Liver (tissue), 9 donors: ENCODE data around the gene SLIT1. TPM values are rescaled to one million over a fixed set of nuclear protein-coding genes. Genes with fewer than 3 reads are reported as not detected.
A peak's percentile ranks its signal among the peaks of the same experiment; 100 is the strongest.

Experiments
- DNase-seq: peaks from one replicate; pipeline ENCODE4 v3.0.0-alpha.2; 2017; ENCODE audit warnings: low spot score
- H3K27ac ChIP-seq, 2 donors: one replicate each; pipeline ENCODE4 v1.7.0; 2013; ENCODE audit warnings: inconsistent platforms in 2 of 2, low read length in 2 of 2, control low read depth in 1 of 2, low read depth in 1 of 2, mild to moderate bottlenecking in 1 of 2
- H3K27me3 ChIP-seq, 4 donors: one replicate each; pipeline versions ENCODE4 v1.6.1 to v1.7.0; 2013; ENCODE audit warnings: low read length in 3 of 4, inconsistent platforms in 1 of 4, mild to moderate bottlenecking in 1 of 4, moderate library complexity in 1 of 4; ENCODE audit not compliant: control insufficient read depth in 4 of 4, insufficient read depth in 4 of 4
- H3K36me3 ChIP-seq, 4 donors: one replicate each; pipeline versions ENCODE4 v1.6.1 to v1.7.0; 2013; ENCODE audit warnings: low read length in 3 of 4, mild to moderate bottlenecking in 3 of 4, low read depth in 1 of 4, moderate library complexity in 1 of 4; ENCODE audit not compliant: control insufficient read depth in 4 of 4, insufficient read depth in 3 of 4
- H3K4me1 ChIP-seq, 4 donors: one replicate each; pipeline versions ENCODE4 v1.6.1 to v1.7.0; 2013; ENCODE audit warnings: low read length in 3 of 4, mild to moderate bottlenecking in 3 of 4, moderate library complexity in 1 of 4; ENCODE audit not compliant: control insufficient read depth in 4 of 4, insufficient read depth in 4 of 4
- H3K4me3 ChIP-seq, 3 donors: one replicate each; pipeline versions ENCODE4 v1.6.1 to v1.7.0; 2013; ENCODE audit warnings: low read length in 3 of 3, control low read depth in 1 of 3, low read depth in 1 of 3, mild to moderate bottlenecking in 1 of 3
- H3K9ac ChIP-seq, 2 donors: one replicate each; pipeline ENCODE4 v1.7.0; 2013; ENCODE audit warnings: low read length in 2 of 2, mild to moderate bottlenecking in 2 of 2, moderate library complexity in 2 of 2, control low read depth in 1 of 2, low read depth in 1 of 2
- H3K9me3 ChIP-seq, 4 donors: one replicate each; pipeline versions ENCODE4 v1.6.1 to v1.7.0; 2013; ENCODE audit warnings: low read length in 3 of 4; ENCODE audit not compliant: control insufficient read depth in 4 of 4
- EGR1 ChIP-seq, 2 donors: IDR thresholded peaks; 2 replicates each; pipeline ENCODE4 v1.6.1; 2016 to 2018; ENCODE audit warnings: antibody characterized with exemption in 2 of 2, low read depth in 2 of 2
- FOXA1 ChIP-seq: IDR thresholded peaks from 2 replicates; pipeline ENCODE4 v1.6.1; 2016; ENCODE audit warnings: antibody characterized with exemption
- GABPA ChIP-seq, 2 donors: IDR thresholded peaks in 1 of 2; conservative IDR thresholded peaks in 1 of 2; 2 replicates each; pipeline ENCODE4 v1.6.1; 2016; ENCODE audit warnings: antibody characterized with exemption in 2 of 2, mild to moderate bottlenecking in 1 of 2, moderate library complexity in 1 of 2
- HNF4A ChIP-seq, 2 donors: conservative IDR thresholded peaks; 2 replicates each; pipeline ENCODE4 v1.6.1; 2016; ENCODE audit warnings: antibody characterized with exemption in 2 of 2, mild to moderate bottlenecking in 2 of 2
- HNF4G ChIP-seq: IDR thresholded peaks from 2 replicates; pipeline ENCODE4 v1.6.1; 2016; ENCODE audit warnings: antibody characterized with exemption
- JUND ChIP-seq, 2 donors: IDR thresholded peaks; 2 replicates each; pipeline ENCODE4 v1.6.1; 2016; ENCODE audit warnings: antibody characterized with exemption in 2 of 2
- NR2F2 ChIP-seq: IDR thresholded peaks from 2 replicates; pipeline ENCODE4 v1.6.1; 2016; ENCODE audit warnings: antibody characterized with exemption
- RAD21 ChIP-seq, 2 donors: IDR thresholded peaks; 2 replicates each; pipeline ENCODE4 v1.6.1; 2016; ENCODE audit warnings: antibody characterized with exemption in 2 of 2, mild to moderate bottlenecking in 2 of 2
- RXRA ChIP-seq, 2 donors: IDR thresholded peaks; 2 replicates each; pipeline ENCODE4 v1.6.1; 2017 to 2018; ENCODE audit warnings: antibody characterized with exemption in 2 of 2, mild to moderate bottlenecking in 1 of 2
- SP1 ChIP-seq: IDR thresholded peaks from 2 replicates; pipeline ENCODE4 v1.6.1; 2018; ENCODE audit warnings: antibody characterized with exemption, mild to moderate bottlenecking
- TAF1 ChIP-seq: conservative IDR thresholded peaks from 2 replicates; pipeline ENCODE4 v1.6.1; 2016; ENCODE audit warnings: antibody characterized with exemption, mild to moderate bottlenecking
- YY1 ChIP-seq: IDR thresholded peaks from 2 replicates; pipeline ENCODE4 v1.6.1; 2016; ENCODE audit warnings: antibody characterized with exemption, mild to moderate bottlenecking
- WGBS: extraction: QIAGEN DNeasy Blood & Tissue Kit; methylation state at CpG from one replicate; pipeline ENCODE4 v1.1.7; 2013; 5-methylcytosine and 5-hydroxymethylcytosine counted together
- polyA plus RNA-seq, 2 donors: library from polyadenylated mRNA; stranded (reverse) in 1 of 2; unstranded in 1 of 2; fragments of 200-250 nt in 1 of 2; fragments of >200 nt in 1 of 2; fragmentation: Nextera tagmentation in 1 of 2; extraction: Ambion mirVana in 1 of 2; gene quantifications; one replicate each; pipeline versions ENCODE4 v1.2.1 to v1.2.3, GENCODE V29; 2013 to 2015
- total RNA-seq, 2 donors: library from RNA; depleted of rRNA; stranded (reverse); fragments of >200 nt; gene quantifications; one replicate each; pipeline ENCODE4 v1.2.3, GENCODE V29; 2014
- TF ChIP-seq, protein P1 (sequence below): IDR thresholded peaks from 2 replicates; pipeline ENCODE4 v1.6.1; 2016; ENCODE audit warnings: antibody characterized with exemption
- TF ChIP-seq, protein P2 (sequence below): IDR thresholded peaks from 2 replicates; pipeline ENCODE4 v1.6.1; 2016; ENCODE audit warnings: antibody characterized with exemption
- TF ChIP-seq, protein P3 (sequence below): fragments of 150-350 bp; IDR thresholded peaks from 2 replicates; pipeline ENCODE4 v1.5.1; 2017; ENCODE audit warnings: improper control_type of control experiment, low read depth, low read length; ENCODE audit not compliant: missing input control
- TF ChIP-seq, protein P4 (sequence below): IDR thresholded peaks from 2 replicates; pipeline ENCODE4 v1.6.1; 2016; ENCODE audit warnings: antibody characterized with exemption, mild to moderate bottlenecking
- TF ChIP-seq, protein P5 (sequence below): IDR thresholded peaks from 2 replicates; pipeline ENCODE4 v1.6.1; 2016; ENCODE audit warnings: antibody characterized with exemption
- donor health status: healthy.
- donor health status: healthy.
- donor health status: healthy.
- donor health status: healthy.
- donor health status: healthy.

The SLIT1 gene
- total and polyA plus RNA-seq, 4 donors: under 0.01 to 0.14 (median 0.06) TPM

DNA sequence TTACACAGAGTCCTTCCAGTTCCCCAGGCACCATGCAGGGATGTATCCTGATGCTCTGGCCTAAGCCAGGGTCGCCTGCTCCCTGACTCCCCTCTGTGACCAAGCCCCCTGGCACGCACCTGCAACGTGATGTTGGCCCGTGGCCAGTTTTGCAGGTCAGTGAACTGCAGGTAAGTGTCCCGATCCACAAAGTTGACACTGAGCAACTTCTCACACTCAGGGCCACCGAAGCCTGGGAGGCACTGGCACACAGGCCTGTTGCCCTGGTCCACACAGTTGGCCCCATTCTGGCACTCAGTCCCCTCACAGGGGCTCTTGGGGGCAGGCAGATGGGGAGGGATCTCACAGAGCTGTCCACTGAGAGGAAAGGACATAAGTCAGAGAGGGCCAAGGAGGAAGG is 179.4 kb downstream of the SLIT1 start:
- WGBS: 45% methylated on average over 6 of the region's 6 CpGs
- Histone ChIP-seq H3K27ac (no peak overlapping the region), H3K4me1 (peaks cover 0 to 2% (median 0%) of the 10 kb centered on the region in 4 donors), H3K9me3 (peaks cover 0 to 3% (median under 1%) of the 10 kb centered on the region in 4 donors), H3K27me3 (no peaks in the 10 kb centered on the region), H3K36me3 (no peaks in the 10 kb centered on the region), H3K4me3 (no peak overlapping the region), H3K9ac (no peak overlapping the region)
- no peak for DNase-seq
- TF ChIP-seq HNF4A (conservative IDR thresholded peaks at IDR 0.05) (no peak), RAD21 (IDR thresholded peaks at IDR 0.05) (no peak), YY1 (no peak), JUND (IDR thresholded peaks at IDR 0.05) (no peak), RXRA (IDR thresholded peaks at IDR 0.05) (peak; percentile 10 to 71), EGR1 (IDR thresholded peaks at IDR 0.05; ENCODE audit: low read depth in 2 of 2) (no peak)
- TF ChIP-seq, protein P1, sequence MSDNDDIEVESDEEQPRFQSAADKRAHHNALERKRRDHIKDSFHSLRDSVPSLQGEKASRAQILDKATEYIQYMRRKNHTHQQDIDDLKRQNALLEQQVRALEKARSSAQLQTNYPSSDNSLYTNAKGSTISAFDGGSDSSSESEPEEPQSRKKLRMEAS: no peak
- TF ChIP-seq, protein P2, sequence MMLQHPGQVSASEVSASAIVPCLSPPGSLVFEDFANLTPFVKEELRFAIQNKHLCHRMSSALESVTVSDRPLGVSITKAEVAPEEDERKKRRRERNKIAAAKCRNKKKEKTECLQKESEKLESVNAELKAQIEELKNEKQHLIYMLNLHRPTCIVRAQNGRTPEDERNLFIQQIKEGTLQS: no peak
- TF ChIP-seq, protein P3, sequence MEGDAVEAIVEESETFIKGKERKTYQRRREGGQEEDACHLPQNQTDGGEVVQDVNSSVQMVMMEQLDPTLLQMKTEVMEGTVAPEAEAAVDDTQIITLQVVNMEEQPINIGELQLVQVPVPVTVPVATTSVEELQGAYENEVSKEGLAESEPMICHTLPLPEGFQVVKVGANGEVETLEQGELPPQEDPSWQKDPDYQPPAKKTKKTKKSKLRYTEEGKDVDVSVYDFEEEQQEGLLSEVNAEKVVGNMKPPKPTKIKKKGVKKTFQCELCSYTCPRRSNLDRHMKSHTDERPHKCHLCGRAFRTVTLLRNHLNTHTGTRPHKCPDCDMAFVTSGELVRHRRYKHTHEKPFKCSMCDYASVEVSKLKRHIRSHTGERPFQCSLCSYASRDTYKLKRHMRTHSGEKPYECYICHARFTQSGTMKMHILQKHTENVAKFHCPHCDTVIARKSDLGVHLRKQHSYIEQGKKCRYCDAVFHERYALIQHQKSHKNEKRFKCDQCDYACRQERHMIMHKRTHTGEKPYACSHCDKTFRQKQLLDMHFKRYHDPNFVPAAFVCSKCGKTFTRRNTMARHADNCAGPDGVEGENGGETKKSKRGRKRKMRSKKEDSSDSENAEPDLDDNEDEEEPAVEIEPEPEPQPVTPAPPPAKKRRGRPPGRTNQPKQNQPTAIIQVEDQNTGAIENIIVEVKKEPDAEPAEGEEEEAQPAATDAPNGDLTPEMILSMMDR: no peak

DNA sequence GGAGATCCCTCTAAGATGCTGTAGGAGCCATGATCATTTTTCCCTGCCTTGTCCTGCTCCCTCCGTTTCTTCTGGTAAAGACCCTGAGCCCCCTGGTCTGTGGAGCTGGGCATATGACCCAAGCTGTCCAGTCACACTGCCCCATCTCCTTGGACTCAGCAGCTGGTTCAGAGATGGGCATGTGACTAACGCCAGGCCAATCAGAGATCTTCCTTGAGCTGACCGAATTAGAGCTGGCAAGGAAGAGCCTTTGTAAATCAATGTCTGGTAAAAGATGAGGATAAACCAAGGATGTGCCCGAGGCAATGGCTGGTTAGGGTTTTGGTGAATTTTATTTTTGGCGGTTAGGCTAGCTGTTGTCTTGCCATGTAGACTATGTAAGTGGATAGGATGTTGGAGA is 180.4 kb downstream of the SLIT1 start:
- 91% methylated on average over 5 of the region's 5 CpGs for WGBS
- Histone ChIP-seq H3K27ac (no peak overlapping the region), H3K4me3 (no peak overlapping the region), H3K4me1 (peaks cover 0 to 6% (median 2%) of the 10 kb centered on the region in 4 donors), H3K9ac (no peak overlapping the region), H3K27me3 (no peaks in the 10 kb centered on the region), H3K36me3 (no peaks in the 10 kb centered on the region), H3K9me3 (peaks cover 0 to 3% (median under 1%) of the 10 kb centered on the region in 4 donors)
- DNase-seq: no peak
- TF ChIP-seq TAF1 (no peak), SP1 (no peak), GABPA (IDR thresholded peaks at IDR 0.05 in 1 of 2, conservative IDR thresholded peaks at IDR 0.05 in 1 of 2) (no peak), EGR1 (IDR thresholded peaks at IDR 0.05; ENCODE audit: low read depth in 2 of 2) (no peak), RXRA (IDR thresholded peaks at IDR 0.05) (no peak), FOXA1 (no peak), JUND (IDR thresholded peaks at IDR 0.05) (no peak), HNF4A (conservative IDR thresholded peaks at IDR 0.05) (no peak), RAD21 (IDR thresholded peaks at IDR 0.05) (no peak), YY1 (no peak), NR2F2 (no peak), HNF4G (no peak)
- TF ChIP-seq, protein P3: no peak
- TF ChIP-seq, protein P4, sequence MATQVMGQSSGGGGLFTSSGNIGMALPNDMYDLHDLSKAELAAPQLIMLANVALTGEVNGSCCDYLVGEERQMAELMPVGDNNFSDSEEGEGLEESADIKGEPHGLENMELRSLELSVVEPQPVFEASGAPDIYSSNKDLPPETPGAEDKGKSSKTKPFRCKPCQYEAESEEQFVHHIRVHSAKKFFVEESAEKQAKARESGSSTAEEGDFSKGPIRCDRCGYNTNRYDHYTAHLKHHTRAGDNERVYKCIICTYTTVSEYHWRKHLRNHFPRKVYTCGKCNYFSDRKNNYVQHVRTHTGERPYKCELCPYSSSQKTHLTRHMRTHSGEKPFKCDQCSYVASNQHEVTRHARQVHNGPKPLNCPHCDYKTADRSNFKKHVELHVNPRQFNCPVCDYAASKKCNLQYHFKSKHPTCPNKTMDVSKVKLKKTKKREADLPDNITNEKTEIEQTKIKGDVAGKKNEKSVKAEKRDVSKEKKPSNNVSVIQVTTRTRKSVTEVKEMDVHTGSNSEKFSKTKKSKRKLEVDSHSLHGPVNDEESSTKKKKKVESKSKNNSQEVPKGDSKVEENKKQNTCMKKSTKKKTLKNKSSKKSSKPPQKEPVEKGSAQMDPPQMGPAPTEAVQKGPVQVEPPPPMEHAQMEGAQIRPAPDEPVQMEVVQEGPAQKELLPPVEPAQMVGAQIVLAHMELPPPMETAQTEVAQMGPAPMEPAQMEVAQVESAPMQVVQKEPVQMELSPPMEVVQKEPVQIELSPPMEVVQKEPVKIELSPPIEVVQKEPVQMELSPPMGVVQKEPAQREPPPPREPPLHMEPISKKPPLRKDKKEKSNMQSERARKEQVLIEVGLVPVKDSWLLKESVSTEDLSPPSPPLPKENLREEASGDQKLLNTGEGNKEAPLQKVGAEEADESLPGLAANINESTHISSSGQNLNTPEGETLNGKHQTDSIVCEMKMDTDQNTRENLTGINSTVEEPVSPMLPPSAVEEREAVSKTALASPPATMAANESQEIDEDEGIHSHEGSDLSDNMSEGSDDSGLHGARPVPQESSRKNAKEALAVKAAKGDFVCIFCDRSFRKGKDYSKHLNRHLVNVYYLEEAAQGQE: no peak
- TF ChIP-seq, protein P5, sequence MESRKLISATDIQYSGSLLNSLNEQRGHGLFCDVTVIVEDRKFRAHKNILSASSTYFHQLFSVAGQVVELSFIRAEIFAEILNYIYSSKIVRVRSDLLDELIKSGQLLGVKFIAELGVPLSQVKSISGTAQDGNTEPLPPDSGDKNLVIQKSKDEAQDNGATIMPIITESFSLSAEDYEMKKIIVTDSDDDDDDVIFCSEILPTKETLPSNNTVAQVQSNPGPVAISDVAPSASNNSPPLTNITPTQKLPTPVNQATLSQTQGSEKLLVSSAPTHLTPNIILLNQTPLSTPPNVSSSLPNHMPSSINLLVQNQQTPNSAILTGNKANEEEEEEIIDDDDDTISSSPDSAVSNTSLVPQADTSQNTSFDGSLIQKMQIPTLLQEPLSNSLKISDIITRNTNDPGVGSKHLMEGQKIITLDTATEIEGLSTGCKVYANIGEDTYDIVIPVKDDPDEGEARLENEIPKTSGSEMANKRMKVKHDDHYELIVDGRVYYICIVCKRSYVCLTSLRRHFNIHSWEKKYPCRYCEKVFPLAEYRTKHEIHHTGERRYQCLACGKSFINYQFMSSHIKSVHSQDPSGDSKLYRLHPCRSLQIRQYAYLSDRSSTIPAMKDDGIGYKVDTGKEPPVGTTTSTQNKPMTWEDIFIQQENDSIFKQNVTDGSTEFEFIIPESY: no peak
- TF ChIP-seq, protein P1: no peak
- TF ChIP-seq, protein P2: no peak
